ENCODE data around the gene TTC7B.

The TTC7B gene

GRCh38 chr14:90608281-90608680, 207.9 kb downstream of the TTC7B start:
- Histone ChIP-seq H3K27ac (ENCODE audit: low read depth, low read length) (no peak overlapping the region), H4K20me1 (ENCODE audit: low read depth, low read length) (no peaks in the 10 kb centered on the region), H3K4me2 (ENCODE audit: low read depth, low read length, poor library complexity, severe bottlenecking) (no peak overlapping the region), H3K9me2 (replicated peaks; ENCODE audit: insufficient read depth, low read length) (no peaks in the 10 kb centered on the region), H2AFZ (ENCODE audit: low read depth, low read length, severe bottlenecking) (no peak overlapping the region), H3K9me3 (ENCODE audit: insufficient read depth, low read length) (no peaks in the 10 kb centered on the region), H3K4me3 (ENCODE audit: insufficient read depth, low read length, poor library complexity, severe bottlenecking) (no peak overlapping the region), H3K27me3 (ENCODE audit: low read length) (no peaks in the 10 kb centered on the region), H3K9ac (ENCODE audit: low read length) (no peak overlapping the region), H3K36me3 (ENCODE audit: low read length) (no peaks in the 10 kb centered on the region), H3F3A (ENCODE audit: insufficient read depth) (no peaks in the 10 kb centered on the region), H3K79me2 (ENCODE audit: insufficient read depth, low read length) (no peaks in the 10 kb centered on the region)
- no peak for TF ChIP-seq CTCF (IDR thresholded peaks at IDR 0.05; ENCODE audit: insufficient read depth, low read length, poor library complexity, severe bottlenecking)
- TF ChIP-seq EZH2phosphoT487 (conservative IDR thresholded peaks at IDR 0.05; ENCODE audit: low read length): no peak

- Histone ChIP-seq H3K9me3 (ENCODE audit: insufficient read depth, low read length) (no peaks in the 10 kb centered on the region), H3K9me2 (replicated peaks; ENCODE audit: insufficient read depth, low read length) (no peaks in the 10 kb centered on the region), H3K27ac (ENCODE audit: low read depth, low read length) (no peak overlapping the region), H3F3A (ENCODE audit: insufficient read depth) (no peaks in the 10 kb centered on the region), H2AFZ (ENCODE audit: low read depth, low read length, severe bottlenecking) (no peak overlapping the region), H3K79me2 (ENCODE audit: insufficient read depth, low read length) (no peaks in the 10 kb centered on the region), H3K36me3 (ENCODE audit: low read length) (no peaks in the 10 kb centered on the region), H3K27me3 (ENCODE audit: low read length) (no peaks in the 10 kb centered on the region), H4K20me1 (ENCODE audit: low read depth, low read length) (no peaks in the 10 kb centered on the region), H3K9ac (ENCODE audit: low read length) (no peak overlapping the region), H3K4me2 (ENCODE audit: low read depth, low read length, poor library complexity, severe bottlenecking) (no peak overlapping the region), H3K4me3 (ENCODE audit: insufficient read depth, low read length, poor library complexity, severe bottlenecking) (no peak overlapping the region)
- TF ChIP-seq CTCF (IDR thresholded peaks at IDR 0.05; ENCODE audit: insufficient read depth, low read length, poor library complexity, severe bottlenecking): no peak
- TF ChIP-seq EZH2phosphoT487 (conservative IDR thresholded peaks at IDR 0.05; ENCODE audit: low read length): no peak
These were observed 209.1 kb downstream of the TTC7B start for GRCh38 chr14:90607141-90607540.

GRCh38 chr14:90606434-90606833, 209.8 kb downstream of the TTC7B start:
- Histone ChIP-seq H3K27ac (ENCODE audit: low read depth, low read length) (no peak overlapping the region), H3K9me3 (ENCODE audit: insufficient read depth, low read length) (no peaks in the 10 kb centered on the region), H3K36me3 (ENCODE audit: low read length) (no peaks in the 10 kb centered on the region), H3K27me3 (ENCODE audit: low read length) (no peaks in the 10 kb centered on the region), H2AFZ (ENCODE audit: low read depth, low read length, severe bottlenecking) (no peak overlapping the region), H3K4me2 (ENCODE audit: low read depth, low read length, poor library complexity, severe bottlenecking) (no peak overlapping the region), H3K9ac (ENCODE audit: low read length) (no peak overlapping the region), H3K4me3 (ENCODE audit: insufficient read depth, low read length, poor library complexity, severe bottlenecking) (no peak overlapping the region), H3K79me2 (ENCODE audit: insufficient read depth, low read length) (no peaks in the 10 kb centered on the region), H3K9me2 (replicated peaks; ENCODE audit: insufficient read depth, low read length) (no peaks in the 10 kb centered on the region), H3F3A (ENCODE audit: insufficient read depth) (no peaks in the 10 kb centered on the region), H4K20me1 (ENCODE audit: low read depth, low read length) (no peaks in the 10 kb centered on the region)
- TF ChIP-seq EZH2phosphoT487 (conservative IDR thresholded peaks at IDR 0.05; ENCODE audit: low read length) (no peak), CTCF (IDR thresholded peaks at IDR 0.05; ENCODE audit: insufficient read depth, low read length, poor library complexity, severe bottlenecking) (no peak)

All from SU-DHL-6 (cell line).